ENCODE results near the gene HEPACAM2. TPM values are rescaled to one million over a fixed set of nuclear protein-coding genes. Genes with fewer than 3 reads are reported as not detected.

HEPACAM2 gene
- total and polyA plus RNA-seq, 10 donors = 0.06 to 2.4 (median 0.28) TPM; not detected in 7

DNA sequence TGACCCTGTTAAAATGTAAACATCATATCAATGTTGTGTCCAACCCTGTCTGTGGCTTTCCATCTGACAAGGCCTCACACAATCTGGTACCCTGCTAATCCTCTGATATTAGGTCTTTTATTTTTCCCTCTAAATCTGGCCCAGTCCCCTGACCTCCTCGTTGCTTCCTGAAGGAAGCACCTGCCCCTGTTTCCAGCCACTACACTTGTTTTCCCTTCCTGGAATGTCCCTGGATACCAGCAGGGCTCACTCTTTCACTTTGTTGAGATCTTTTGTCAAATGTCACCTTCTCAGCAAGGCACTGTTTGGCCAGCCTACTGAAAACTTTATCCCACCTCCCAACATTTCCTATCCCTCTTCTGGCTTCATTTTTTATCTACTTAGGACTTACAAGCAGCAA, 80.2 kb downstream of the HEPACAM2 start:
- intact Hi-C loops (cut with DNase I; ENCODE audit: low total_unique reads) = no loop called here
- WGBS, 5 donors = 11 to 29% (median 17%) methylated on average over 1 of the region's 1 CpG
- H3K4me3 ChIP-seq = peak overlapping the region in 4 of 8 donors; percentile 53 to 71 (median 56)
- DNase-seq = no peak
- peak overlapping the region in 7 of 8 donors; percentile 75 to 86 (median 83) for H3K27ac ChIP-seq
- no peaks in the 10 kb centered on the region for H3K9me3 ChIP-seq
- H3K4me1 ChIP-seq = peaks cover 8 to 63% (median 31%) of the 10 kb centered on the region in 6 donors
- peak in 1 of 3 donors; percentile 72 for TF ChIP-seq POLR2AphosphoS5 (IDR thresholded peaks at IDR 0.05)
- no peak for TF ChIP-seq POLR2A (IDR thresholded peaks at IDR 0.05)
- peaks cover 0 to 50% (median 40%) of the 10 kb centered on the region in 6 donors for H3K36me3 ChIP-seq
- H3K27me3 ChIP-seq (replicated peaks in 1 of 7) = no peaks in the 10 kb centered on the region

DNA sequence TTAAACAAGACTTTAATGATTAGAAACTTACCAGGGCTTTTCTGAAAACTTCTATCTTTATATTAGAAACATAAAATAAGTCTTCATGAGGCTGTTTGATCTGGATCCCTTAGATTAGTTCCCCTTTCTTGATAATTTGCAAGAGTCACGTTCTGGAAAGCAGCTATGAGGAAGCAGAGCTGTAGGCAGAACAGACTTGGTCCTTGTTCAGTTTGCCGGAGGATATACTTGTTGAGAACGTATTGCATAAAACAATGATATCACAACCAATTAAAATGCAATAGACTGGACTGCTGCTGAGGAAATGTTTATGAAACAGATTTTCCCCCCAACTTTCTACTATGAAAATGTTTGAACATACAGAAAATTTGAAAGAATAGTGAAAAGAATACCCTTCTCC, 80.9 kb downstream of the HEPACAM2 start:
- DNase-seq = no peak
- no peak for TF ChIP-seq POLR2AphosphoS5 (IDR thresholded peaks at IDR 0.05)
- TF ChIP-seq, protein P1, sequence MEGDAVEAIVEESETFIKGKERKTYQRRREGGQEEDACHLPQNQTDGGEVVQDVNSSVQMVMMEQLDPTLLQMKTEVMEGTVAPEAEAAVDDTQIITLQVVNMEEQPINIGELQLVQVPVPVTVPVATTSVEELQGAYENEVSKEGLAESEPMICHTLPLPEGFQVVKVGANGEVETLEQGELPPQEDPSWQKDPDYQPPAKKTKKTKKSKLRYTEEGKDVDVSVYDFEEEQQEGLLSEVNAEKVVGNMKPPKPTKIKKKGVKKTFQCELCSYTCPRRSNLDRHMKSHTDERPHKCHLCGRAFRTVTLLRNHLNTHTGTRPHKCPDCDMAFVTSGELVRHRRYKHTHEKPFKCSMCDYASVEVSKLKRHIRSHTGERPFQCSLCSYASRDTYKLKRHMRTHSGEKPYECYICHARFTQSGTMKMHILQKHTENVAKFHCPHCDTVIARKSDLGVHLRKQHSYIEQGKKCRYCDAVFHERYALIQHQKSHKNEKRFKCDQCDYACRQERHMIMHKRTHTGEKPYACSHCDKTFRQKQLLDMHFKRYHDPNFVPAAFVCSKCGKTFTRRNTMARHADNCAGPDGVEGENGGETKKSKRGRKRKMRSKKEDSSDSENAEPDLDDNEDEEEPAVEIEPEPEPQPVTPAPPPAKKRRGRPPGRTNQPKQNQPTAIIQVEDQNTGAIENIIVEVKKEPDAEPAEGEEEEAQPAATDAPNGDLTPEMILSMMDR (IDR thresholded peaks at IDR 0.05 in 8 of 11, conservative IDR thresholded peaks at IDR 0.05 in 3 of 11) = no peak
- TF ChIP-seq POLR2A (IDR thresholded peaks at IDR 0.05) = no peak
- intact Hi-C loops (cut with DNase I; ENCODE audit: low total_unique reads) = no loop called here
- H3K36me3 ChIP-seq = peaks cover 0 to 57% (median 47%) of the 10 kb centered on the region in 6 donors
- H3K27me3 ChIP-seq (replicated peaks in 1 of 7) = no peaks in the 10 kb centered on the region
- H3K27ac ChIP-seq = peak overlapping the region in 7 of 8 donors; percentile 75 to 86 (median 83)
- H3K4me3 ChIP-seq = peak overlapping the region in 2 of 8 donors; percentile 54 to 71
- WGBS, 5 donors = 17 to 42% (median 32%) methylated on average over 3 of the region's 3 CpGs
- H3K4me1 ChIP-seq = peaks cover 8 to 56% (median 30%) of the 10 kb centered on the region in 6 donors
- H3K9me3 ChIP-seq = peaks cover 0 to 3% (median 0%) of the 10 kb centered on the region in 8 donors

DNA sequence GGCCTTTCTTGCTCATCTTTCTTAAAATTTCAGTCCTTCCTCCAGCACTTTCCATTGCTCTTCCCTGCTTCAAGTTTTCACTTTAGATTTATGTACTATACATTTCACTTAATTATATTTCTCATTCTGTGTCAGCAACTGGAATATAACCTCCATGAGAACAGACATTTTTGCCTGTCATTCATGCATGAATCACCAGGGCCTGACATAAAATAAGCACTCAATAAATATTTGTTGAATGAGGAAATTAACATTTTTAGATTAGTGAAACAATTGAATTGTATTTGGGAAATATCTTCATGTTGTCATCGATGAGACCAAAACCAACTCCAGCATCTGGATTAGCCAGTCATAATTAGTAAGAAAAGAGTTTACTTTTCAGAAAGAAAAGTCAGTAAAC, 84.1 kb downstream of the HEPACAM2 start:
- Histone ChIP-seq H3K9me3 (peaks cover 0 to 36% (median 27%) of the 10 kb centered on the region in 8 donors), H3K27ac (no peak overlapping the region), H3K36me3 (peaks cover 9 to 89% (median 79%) of the 10 kb centered on the region in 6 donors), H3K27me3 (replicated peaks in 1 of 7) (no peaks in the 10 kb centered on the region), H3K4me3 (no peak overlapping the region), H3K4me1 (peaks cover 8 to 28% (median 24%) of the 10 kb centered on the region in 6 donors)
- TF ChIP-seq POLR2AphosphoS5 (IDR thresholded peaks at IDR 0.05) = no peak
- TF ChIP-seq POLR2A (IDR thresholded peaks at IDR 0.05) = no peak
- WGBS, 5 donors = 94 to 100% (median 98%) methylated on average over 1 of the region's 1 CpG
- intact Hi-C loops (cut with DNase I; ENCODE audit: low total_unique reads) = no loop called here
- no peak for DNase-seq

DNA sequence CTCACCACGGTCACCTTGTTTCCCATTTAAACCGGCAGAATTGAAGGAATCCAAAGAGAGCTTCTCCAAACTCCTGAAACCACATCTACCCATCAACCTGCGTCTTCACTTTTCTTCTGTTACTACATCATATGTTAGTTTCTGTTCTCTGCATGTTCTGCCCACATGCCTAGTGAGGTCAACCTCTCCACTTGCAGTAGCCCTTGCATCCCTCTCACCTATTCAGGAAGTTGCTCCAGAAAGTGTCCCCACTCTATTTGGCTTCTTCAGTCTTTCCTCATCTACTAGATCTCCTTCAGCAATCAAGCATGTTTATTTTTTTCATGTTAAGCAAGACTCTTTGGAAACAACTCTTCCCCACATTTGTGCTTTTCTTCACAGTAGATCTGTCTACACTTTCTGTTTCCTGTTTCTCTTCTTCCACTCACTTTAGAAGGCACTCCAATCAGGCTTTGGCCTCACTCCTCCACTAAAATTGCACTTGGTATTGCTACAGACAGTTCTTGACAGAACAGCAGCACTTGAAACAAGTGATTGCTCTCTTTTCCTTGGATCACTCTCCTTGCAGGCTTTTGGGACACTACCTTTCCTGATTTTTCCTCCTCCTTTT, 85.6 kb downstream of the HEPACAM2 start:
- peak overlapping the region in 1 of 8 donors; percentile 6 for H3K4me3 ChIP-seq
- H3K27me3 ChIP-seq (replicated peaks in 1 of 7) = no peaks in the 10 kb centered on the region
- intact Hi-C loops (cut with DNase I; ENCODE audit: low total_unique reads) = no loop called here
- H3K9me3 ChIP-seq = peaks cover 0 to 50% (median 42%) of the 10 kb centered on the region in 8 donors
- H3K4me1 ChIP-seq = peaks cover under 1 to 14% (median 10%) of the 10 kb centered on the region in 6 donors
- TF ChIP-seq POLR2A (IDR thresholded peaks at IDR 0.05) (no peak), POLR2AphosphoS5 (IDR thresholded peaks at IDR 0.05) (no peak)
- TF ChIP-seq, protein P1 (IDR thresholded peaks at IDR 0.05 in 8 of 11, conservative IDR thresholded peaks at IDR 0.05 in 3 of 11) = no peak
- 56 to 94% (median 82%) methylated on average over 3 of the region's 3 CpGs for WGBS, 5 donors
- H3K36me3 ChIP-seq = peaks cover 17 to 100% (median 93%) of the 10 kb centered on the region in 6 donors
- peak overlapping the region in 3 of 8 donors; percentile 32 to 43 (median 39) for H3K27ac ChIP-seq
- DNase-seq = no peak

DNA sequence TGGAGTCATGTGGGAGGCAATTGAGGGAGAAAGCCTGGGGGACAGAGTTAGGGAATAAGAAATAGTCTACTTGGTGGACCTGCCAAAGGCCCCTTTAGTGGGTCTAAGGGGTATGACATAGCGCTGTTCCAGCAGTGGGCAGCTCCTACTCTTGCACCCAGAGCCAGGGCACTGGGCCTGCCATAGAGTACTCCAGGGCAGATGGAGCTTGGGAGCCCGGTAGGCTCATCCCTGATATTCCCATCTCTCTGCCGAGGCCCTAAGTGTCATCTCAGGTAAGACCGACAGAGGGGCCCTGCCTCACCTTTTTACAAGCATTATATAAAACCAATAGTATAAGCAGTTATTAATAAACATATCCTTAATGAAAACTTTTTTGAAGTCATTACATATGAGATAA, 87.7 kb downstream of the HEPACAM2 start:
- Histone ChIP-seq H3K36me3 (peaks cover 19 to 94% (median 91%) of the 10 kb centered on the region in 6 donors), H3K9me3 (peaks cover 0 to 71% (median 63%) of the 10 kb centered on the region in 8 donors), H3K27me3 (replicated peaks in 1 of 7) (no peaks in the 10 kb centered on the region), H3K27ac (no peak overlapping the region), H3K4me1 (no peaks in the 10 kb centered on the region), H3K4me3 (no peak overlapping the region)
- TF ChIP-seq POLR2AphosphoS5 (IDR thresholded peaks at IDR 0.05) (no peak), POLR2A (IDR thresholded peaks at IDR 0.05) (no peak)
- TF ChIP-seq, protein P1 (IDR thresholded peaks at IDR 0.05 in 8 of 11, conservative IDR thresholded peaks at IDR 0.05 in 3 of 11) = no peak
- intact Hi-C loops (cut with DNase I; ENCODE audit: low total_unique reads) = no loop called here
- DNase-seq = no peak
- WGBS, 5 donors = 90 to 99% (median 98%) methylated on average over 4 of the region's 4 CpGs

Measured in spleen (tissue), 11 donors.